ENCODE results near the gene PDP2. TPM values are rescaled to one million over a fixed set of nuclear protein-coding genes. Genes with fewer than 3 reads are reported as not detected.

PDP2 gene
- total RNA-seq, 2 donors from 2014 or later = 4.4 to 6.9 TPM

GRCh38 chr16:66940236-66940635 is 59.9 kb downstream of the PDP2 start:
- Histone ChIP-seq H3K27ac (no peak overlapping the region), H3K36me3 (replicated peaks in 1 of 2; ENCODE audit: insufficient read depth in 1 of 2, low read depth in 2 of 2) (peaks cover 10 to 14% of the 10 kb centered on the region in 2 donors), H3K27me3 (no peaks in the 10 kb centered on the region), H3K9me3 (no peaks in the 10 kb centered on the region), H3K4me3 (no peak overlapping the region), H3K4me1 (peaks cover 28% of the 10 kb centered on the region)
- TF ChIP-seq POLR2A (IDR thresholded peaks at IDR 0.05) (no peak), CTCF (IDR thresholded peaks at IDR 0.05) (no peak)
- DNase-seq (no peak), ATAC-seq (no peak)
- 90 to 92% methylated on average over 13 to 16 of the region's 16 CpGs for WGBS, 2 donors
- intact Hi-C loops (cut with DNase I) = no loop called here

Other genes with a start within 250 kb of the PDP2 start
- gene CMTM4, start 183.8 kb upstream of the PDP2 start, total RNA-seq = 10 to 100 TPM; 35.9 to 36.6 TPM
- gene DYNC1LI2, start 128.9 kb upstream of the PDP2 start, total RNA-seq = 100 to 1,000 TPM in 1 of 2 donors, 10 to 100 TPM in 1; 87.3 to 109 TPM
- gene TERB1, start 78.9 kb upstream of the PDP2 start, total RNA-seq = not detected
- 10 to 100 TPM; 25.7 to 34.6 TPM for gene NAE1, start 49.5 kb upstream of the PDP2 start, total RNA-seq
- not detected for gene CA7, start 36.1 kb upstream of the PDP2 start, total RNA-seq
- gene CDH16, start 38.4 kb downstream of the PDP2 start, total RNA-seq = not detected
- 1 to 10 TPM in 1 of 2 donors, not detected in 1; 8.3 TPM for gene RRAD, start 45.0 kb downstream of the PDP2 start, total RNA-seq
- 10 to 100 TPM in 1 of 2 donors, 1 to 10 TPM in 1; 7.6 to 15.3 TPM for gene CIAO2B, start 53.9 kb downstream of the PDP2 start, total RNA-seq
- gene CES2, start 55.0 kb downstream of the PDP2 start, total RNA-seq = 10 to 100 TPM; 24.9 to 29.3 TPM
- 1 to 10 TPM; 5.2 to 5.6 TPM for gene CES3, start 80.8 kb downstream of the PDP2 start, total RNA-seq
- 10 to 100 TPM; 10.9 to 16.5 TPM for gene CES4A, start 108.1 kb downstream of the PDP2 start, total RNA-seq
- 10 to 100 TPM; 28.0 to 41.9 TPM for gene CBFB, start 148.6 kb downstream of the PDP2 start, total RNA-seq
- 10 to 100 TPM in 1 of 2 donors, 1 to 10 TPM in 1; 7.8 to 18.5 TPM for gene PHAF1, start 229.4 kb downstream of the PDP2 start, total RNA-seq

Measured in body of pancreas (tissue), 4 donors.